Neutrophil (primary cell): Measurements from ENCODE around the gene MDC1.

Experiments used
- H3K27ac ChIP-seq: fragments of 200-600 bp; sonication (generic); 2 replicates; pipeline ENCODE4 v1.5.1; 2016; ENCODE audit warnings: mild to moderate bottlenecking, moderate library complexity
- H3K27me3 ChIP-seq: fragments of 200-600 bp; sonication (generic); 2 replicates; pipeline ENCODE4 v1.6.0; 2016; ENCODE audit warnings: mild to moderate bottlenecking
- H3K36me3 ChIP-seq: fragments of 200-600 bp; sonication (generic); 2 replicates; pipeline ENCODE4 v1.5.1; 2017
- H3K4me1 ChIP-seq, 2 experiments: fragments of 200-600 bp in 1 of 2; sonication (generic) in 1 of 2; 1 replicate in 1 of 2; 2 replicates in 1 of 2; pipeline versions ENCODE4 v1.5.1 to v1.6.1; 2013 to 2016; ENCODE audit warnings: low read depth in 1 of 2, low read length in 1 of 2, mild to moderate bottlenecking in 1 of 2, moderate library complexity in 1 of 2; ENCODE audit not compliant: control insufficient read depth in 1 of 2, insufficient read depth in 1 of 2
- H3K4me3 ChIP-seq, 2 experiments: fragments of 200-600 bp in 1 of 2; sonication (generic) in 1 of 2; 1 replicate in 1 of 2; 2 replicates in 1 of 2; pipeline ENCODE4 v1.5.1; 2013 to 2016; ENCODE audit warnings: low read depth in 1 of 2, low read length in 1 of 2, mild to moderate bottlenecking in 1 of 2, moderate library complexity in 1 of 2
- H3K9me3 ChIP-seq: fragments of 200-600 bp; sonication (generic); 2 replicates; pipeline ENCODE4 v1.5.1; 2016
- CTCF ChIP-seq: fragments of 200-600 bp; sonication (generic); IDR thresholded peaks from 2 replicates; pipeline ENCODE4 v1.5.1; 2016; ENCODE audit warnings: antibody characterized with exemption

The MDC1 gene

GRCh38 chr6:30689022-30689865 lies 27.8 kb downstream of the MDC1 start:
- H3K27me3 ChIP-seq, result no peaks in the 10 kb centered on the region
- no peak for TF ChIP-seq CTCF
- H3K4me3 ChIP-seq, result peak overlapping the region; percentile 82 to 100
- H3K4me1 ChIP-seq, result peaks cover 50 to 52% of the 10 kb centered on the region in 2 experiments
- no peaks in the 10 kb centered on the region for H3K9me3 ChIP-seq
- no peaks in the 10 kb centered on the region for H3K36me3 ChIP-seq
- peak overlapping the region; percentile 95 for H3K27ac ChIP-seq

- peaks cover 50 to 56% of the 10 kb centered on the region in 2 experiments for H3K4me1 ChIP-seq
- H3K27me3 ChIP-seq, result no peaks in the 10 kb centered on the region
- H3K4me3 ChIP-seq, result peak overlapping the region; percentile 95 to 100
- peak overlapping the region; percentile 95 for H3K27ac ChIP-seq
- no peaks in the 10 kb centered on the region for H3K9me3 ChIP-seq
- H3K36me3 ChIP-seq, result no peaks in the 10 kb centered on the region
- TF ChIP-seq CTCF, result no peak
Observed at GRCh38 chr6:30688569-30688968, 28.5 kb downstream of the MDC1 start.

- peak overlapping the region; percentile 95 to 100 for H3K4me3 ChIP-seq
- H3K27me3 ChIP-seq, result no peaks in the 10 kb centered on the region
- no peaks in the 10 kb centered on the region for H3K36me3 ChIP-seq
- H3K27ac ChIP-seq, result peak overlapping the region; percentile 95
- TF ChIP-seq CTCF, result no peak
- H3K4me1 ChIP-seq, result peaks cover 50 to 63% of the 10 kb centered on the region in 2 experiments
- H3K9me3 ChIP-seq, result no peaks in the 10 kb centered on the region
Observed at GRCh38 chr6:30687659-30688431, 29.2 kb downstream of the MDC1 start.

- TF ChIP-seq CTCF, result no peak
- Histone ChIP-seq H3K4me3 (peak overlapping the region; percentile 95 to 100), H3K4me1 (peaks cover 52 to 69% of the 10 kb centered on the region in 2 experiments), H3K27ac (peak overlapping the region; percentile 95), H3K9me3 (no peaks in the 10 kb centered on the region), H3K36me3 (peaks cover 5% of the 10 kb centered on the region), H3K27me3 (no peaks in the 10 kb centered on the region)
Observed at GRCh38 chr6:30686908-30687658, 30.0 kb downstream of the MDC1 start.
